ENCODE data around the gene FGF22.
"Not testable (repeated sequence)": the region's sequence is repeated elsewhere in the genome, so short reads cannot be mapped to it uniquely, and the experiment has no call there.

Gene FGF22

GRCh38 chr19:639253-640160 is at the start of gene FGF22:
Gene FGF22 (plus strand): TSS chr19:639879. CDS start chr19:639926, 47 bp downstream.
- peak; percentile 95 for DNase-seq

- no peak for DNase-seq
Measured at GRCh38 chr19:590396-590745, 49.3 kb upstream of the FGF22 start.

- no peak for DNase-seq
Measured at GRCh38 chr19:590750-591098, 49.0 kb upstream of the FGF22 start.

- no peak for DNase-seq
Measured at GRCh38 chr19:591099-591958, 48.4 kb upstream of the FGF22 start.

GRCh38 chr19:592101-592500 is 47.6 kb upstream of the FGF22 start:
- DNase-seq: no peak

GRCh38 chr19:593055-593454 is 46.6 kb upstream of the FGF22 start:
- DNase-seq: no peak

GRCh38 chr19:593505-593904 is 46.2 kb upstream of the FGF22 start:
- no peak for DNase-seq

GRCh38 chr19:594265-594870 is 45.3 kb upstream of the FGF22 start:
- no peak for DNase-seq

- DNase-seq: no peak
Measured at GRCh38 chr19:595326-596262, 44.1 kb upstream of the FGF22 start.

- DNase-seq: no peak
Measured at GRCh38 chr19:596263-596655, 43.4 kb upstream of the FGF22 start.

- DNase-seq: no peak
Measured at GRCh38 chr19:597406-598315, 42.0 kb upstream of the FGF22 start.

GRCh38 chr19:601310-601709 is 38.4 kb upstream of the FGF22 start:
- no peak for DNase-seq

GRCh38 chr19:601790-602189 is 37.9 kb upstream of the FGF22 start:
- DNase-seq: no peak

GRCh38 chr19:602391-603301 is 37.0 kb upstream of the FGF22 start:
- DNase-seq: no peak

GRCh38 chr19:603302-603639 is 36.4 kb upstream of the FGF22 start:
- not testable (repeated sequence) for DNase-seq

- DNase-seq: not testable (repeated sequence)
Measured at GRCh38 chr19:603779-604178, 35.9 kb upstream of the FGF22 start.

- DNase-seq: no peak
Measured at GRCh38 chr19:604355-604754, 35.3 kb upstream of the FGF22 start.

- not testable (repeated sequence) for DNase-seq
Measured at GRCh38 chr19:605061-605971, 34.4 kb upstream of the FGF22 start.

Measured in activated T-cell treated with anti-CD3 and anti-CD28 coated beads for 4 hours (primary cell).